ENCODE results near the gene NMT1. TPM values are rescaled to one million over a fixed set of nuclear protein-coding genes. Genes with fewer than 3 reads are reported as not detected.
A peak's percentile ranks its signal among the peaks of the same experiment; 100 is the strongest.

The NMT1 gene
- total RNA-seq, 1 donor = 77.6 TPM

DNA sequence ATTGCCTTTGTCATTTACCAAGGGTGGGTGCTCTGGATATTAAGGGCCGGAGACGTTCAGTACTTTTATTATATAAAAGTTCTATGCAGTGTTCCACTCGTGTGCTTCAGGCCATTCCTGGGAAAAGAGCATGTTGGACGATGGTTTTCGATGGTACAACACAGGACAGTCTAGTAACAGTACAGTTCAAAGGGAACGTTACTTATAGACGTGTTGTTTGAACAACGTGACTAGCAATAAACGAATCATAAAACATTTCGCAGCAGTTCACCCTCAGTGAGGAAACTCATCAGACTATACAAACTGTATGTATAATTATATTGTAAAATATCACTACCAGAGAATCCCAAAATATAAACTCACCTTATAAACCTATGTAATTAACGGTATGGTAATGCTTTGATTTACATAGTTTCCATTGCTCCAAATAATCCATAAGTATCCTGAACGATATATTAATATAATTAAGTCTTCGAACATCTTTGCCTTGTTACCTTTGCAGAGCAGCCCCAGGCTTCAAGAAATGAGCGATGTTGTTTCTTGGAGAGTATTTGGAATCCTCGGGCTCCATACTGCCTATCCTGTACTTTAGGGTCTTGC, 589 bp downstream of the NMT1 start:
- peak overlapping the region; percentile 94 for H3K4me3 ChIP-seq (ENCODE audit: low read depth, low read length)
- DNase-seq (ENCODE audit: low read depth) = no peak
- TF ChIP-seq, protein P1, sequence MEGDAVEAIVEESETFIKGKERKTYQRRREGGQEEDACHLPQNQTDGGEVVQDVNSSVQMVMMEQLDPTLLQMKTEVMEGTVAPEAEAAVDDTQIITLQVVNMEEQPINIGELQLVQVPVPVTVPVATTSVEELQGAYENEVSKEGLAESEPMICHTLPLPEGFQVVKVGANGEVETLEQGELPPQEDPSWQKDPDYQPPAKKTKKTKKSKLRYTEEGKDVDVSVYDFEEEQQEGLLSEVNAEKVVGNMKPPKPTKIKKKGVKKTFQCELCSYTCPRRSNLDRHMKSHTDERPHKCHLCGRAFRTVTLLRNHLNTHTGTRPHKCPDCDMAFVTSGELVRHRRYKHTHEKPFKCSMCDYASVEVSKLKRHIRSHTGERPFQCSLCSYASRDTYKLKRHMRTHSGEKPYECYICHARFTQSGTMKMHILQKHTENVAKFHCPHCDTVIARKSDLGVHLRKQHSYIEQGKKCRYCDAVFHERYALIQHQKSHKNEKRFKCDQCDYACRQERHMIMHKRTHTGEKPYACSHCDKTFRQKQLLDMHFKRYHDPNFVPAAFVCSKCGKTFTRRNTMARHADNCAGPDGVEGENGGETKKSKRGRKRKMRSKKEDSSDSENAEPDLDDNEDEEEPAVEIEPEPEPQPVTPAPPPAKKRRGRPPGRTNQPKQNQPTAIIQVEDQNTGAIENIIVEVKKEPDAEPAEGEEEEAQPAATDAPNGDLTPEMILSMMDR (IDR thresholded peaks at IDR 0.05; ENCODE audit: insufficient read depth, low read length) = no peak

DNA sequence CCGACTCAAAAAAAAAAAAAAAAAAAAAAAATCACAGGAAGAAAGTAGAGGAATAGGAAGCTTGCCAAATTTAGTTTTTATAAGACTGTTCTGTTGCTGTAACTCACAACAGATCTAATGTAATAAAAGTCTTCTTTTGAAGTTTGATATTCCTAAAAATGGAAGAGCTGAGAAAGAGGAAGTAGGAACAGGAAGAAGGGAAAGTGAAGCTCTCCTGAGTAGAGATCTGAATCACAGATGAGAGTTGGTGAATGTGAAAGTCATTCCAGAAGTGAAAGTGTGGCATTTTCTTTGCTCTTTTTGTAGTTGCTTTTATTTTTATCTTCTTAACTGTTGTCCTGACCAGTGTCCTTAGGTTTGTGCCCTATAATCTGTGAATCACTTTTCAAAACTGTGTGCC, 2.1 kb downstream of the NMT1 start:
- H3K4me3 ChIP-seq (ENCODE audit: low read depth, low read length) = no peak overlapping the region
- no peak for DNase-seq (ENCODE audit: low read depth)
- TF ChIP-seq, protein P1 (IDR thresholded peaks at IDR 0.05; ENCODE audit: insufficient read depth, low read length) = no peak

GRCh38 chr17:45067637-45068036, 6.5 kb downstream of the NMT1 start:
- DNase-seq (ENCODE audit: low read depth) = no peak
- no peak overlapping the region for H3K4me3 ChIP-seq (ENCODE audit: low read depth, low read length)
- TF ChIP-seq, protein P1 (IDR thresholded peaks at IDR 0.05; ENCODE audit: insufficient read depth, low read length) = no peak

GRCh38 chr17:45070001-45070400, 8.9 kb downstream of the NMT1 start:
- TF ChIP-seq, protein P1 (IDR thresholded peaks at IDR 0.05; ENCODE audit: insufficient read depth, low read length) = no peak
- H3K4me3 ChIP-seq (ENCODE audit: low read depth, low read length) = no peak overlapping the region
- no peak for DNase-seq (ENCODE audit: low read depth)

DNA sequence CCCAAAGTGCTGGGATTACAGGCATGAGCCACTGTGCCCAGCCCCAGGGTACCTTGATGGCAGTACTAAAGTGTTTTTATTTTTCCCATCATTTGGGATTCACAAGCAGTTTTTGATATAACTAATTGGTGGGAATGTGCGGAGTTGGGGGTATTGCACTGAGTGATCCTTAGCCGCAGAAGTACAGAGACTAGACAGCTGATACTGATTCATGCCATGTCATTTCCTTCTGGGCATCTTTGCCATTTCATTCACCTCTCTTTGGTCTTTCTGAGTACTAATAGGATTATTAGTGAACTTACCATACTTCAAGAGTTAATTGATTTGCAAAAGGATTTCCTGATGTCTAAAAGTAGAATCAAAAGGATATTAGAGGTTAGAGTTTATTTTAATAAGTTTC, 9.7 kb downstream of the NMT1 start:
- TF ChIP-seq, protein P1 (IDR thresholded peaks at IDR 0.05; ENCODE audit: insufficient read depth, low read length) = no peak
- no peak for DNase-seq (ENCODE audit: low read depth)
- no peak overlapping the region for H3K4me3 ChIP-seq (ENCODE audit: low read depth, low read length)

DNA sequence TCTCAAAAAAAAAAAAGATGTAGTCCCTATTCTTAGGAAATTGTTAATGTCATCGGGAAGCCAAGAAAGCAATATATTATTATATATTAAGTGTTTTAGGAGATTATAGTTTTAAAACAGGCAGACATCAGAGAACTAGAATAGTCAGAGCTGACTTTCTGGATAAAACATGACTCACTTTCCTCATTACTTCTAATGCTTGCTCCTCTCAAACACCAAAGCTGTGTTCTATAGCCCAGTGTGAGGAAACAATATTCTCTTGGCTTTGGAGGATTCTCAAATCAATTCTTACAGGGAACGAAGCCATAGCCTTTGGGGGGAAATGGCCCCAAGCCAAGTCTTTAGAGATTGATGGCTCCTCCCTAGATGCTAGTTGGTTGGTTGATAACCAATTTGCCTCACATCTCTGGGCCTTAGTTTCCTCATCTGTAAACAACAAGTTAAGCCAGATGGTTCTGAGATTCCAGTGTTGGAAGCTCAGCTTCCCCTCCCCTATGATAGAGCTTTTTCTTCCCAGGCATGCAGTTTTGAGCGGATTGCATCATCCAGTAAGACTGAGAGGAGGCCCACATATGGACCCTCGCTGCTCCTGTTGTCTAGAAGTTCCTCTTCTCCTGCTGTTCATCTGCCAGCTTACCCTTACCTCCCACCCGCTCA, 12.4 kb downstream of the NMT1 start:
- peak; percentile 99 for DNase-seq (ENCODE audit: low read depth)
- H3K4me3 ChIP-seq (ENCODE audit: low read depth, low read length) = no peak overlapping the region
- TF ChIP-seq, protein P1 (IDR thresholded peaks at IDR 0.05; ENCODE audit: insufficient read depth, low read length) = no peak
